Measurements from ENCODE around the gene NOSIP.

Gene NOSIP

GRCh38 chr19:49559443-49559842, 20.9 kb downstream of the NOSIP start:
- no peaks in the 10 kb centered on the region for H3K27me3 ChIP-seq (ENCODE audit: control insufficient read depth, insufficient read depth, low read length, poor library complexity, severe bottlenecking)
- no peak overlapping the region for H3K4me3 ChIP-seq (ENCODE audit: insufficient read depth, low read depth, low read length)
- H3K36me3 ChIP-seq (ENCODE audit: control insufficient read depth, insufficient read depth, low read length), result peaks cover 27% of the 10 kb centered on the region
- WGBS, 2 experiments, result 88 to 97% methylated on average over 3 of the region's 3 CpGs
- H3K4me1 ChIP-seq (ENCODE audit: control insufficient read depth, insufficient read depth, low read length), result peaks cover 12% of the 10 kb centered on the region
- H3K9me3 ChIP-seq (ENCODE audit: control insufficient read depth, low read length), result no peaks in the 10 kb centered on the region
- H3K27ac ChIP-seq (ENCODE audit: insufficient read depth, low read depth, low read length, poor library complexity, severe bottlenecking), result no peak overlapping the region

- H3K4me1 ChIP-seq (ENCODE audit: control insufficient read depth, insufficient read depth, low read length), result peaks cover 12% of the 10 kb centered on the region
- H3K9me3 ChIP-seq (ENCODE audit: control insufficient read depth, low read length), result no peaks in the 10 kb centered on the region
- no peak overlapping the region for H3K4me3 ChIP-seq (ENCODE audit: insufficient read depth, low read depth, low read length)
- 91 to 93% methylated on average over 7 of the region's 7 CpGs for WGBS, 2 experiments
- no peak overlapping the region for H3K27ac ChIP-seq (ENCODE audit: insufficient read depth, low read depth, low read length, poor library complexity, severe bottlenecking)
- H3K27me3 ChIP-seq (ENCODE audit: control insufficient read depth, insufficient read depth, low read length, poor library complexity, severe bottlenecking), result no peaks in the 10 kb centered on the region
- peaks cover 27% of the 10 kb centered on the region for H3K36me3 ChIP-seq (ENCODE audit: control insufficient read depth, insufficient read depth, low read length)
Measured at GRCh38 chr19:49558591-49558990, 21.8 kb downstream of the NOSIP start.

GRCh38 chr19:49557641-49558325, 22.6 kb downstream of the NOSIP start:
- peaks cover 12% of the 10 kb centered on the region for H3K4me1 ChIP-seq (ENCODE audit: control insufficient read depth, insufficient read depth, low read length)
- H3K36me3 ChIP-seq (ENCODE audit: control insufficient read depth, insufficient read depth, low read length), result peaks cover 27% of the 10 kb centered on the region
- H3K27ac ChIP-seq (ENCODE audit: insufficient read depth, low read depth, low read length, poor library complexity, severe bottlenecking), result no peak overlapping the region
- 92% methylated on average over 18 of the region's 18 CpGs for WGBS, 2 experiments
- no peak overlapping the region for H3K4me3 ChIP-seq (ENCODE audit: insufficient read depth, low read depth, low read length)
- H3K9me3 ChIP-seq (ENCODE audit: control insufficient read depth, low read length), result no peaks in the 10 kb centered on the region
- no peaks in the 10 kb centered on the region for H3K27me3 ChIP-seq (ENCODE audit: control insufficient read depth, insufficient read depth, low read length, poor library complexity, severe bottlenecking)

- peaks cover 12% of the 10 kb centered on the region for H3K4me1 ChIP-seq (ENCODE audit: control insufficient read depth, insufficient read depth, low read length)
- peak overlapping the region; percentile 13 for H3K4me3 ChIP-seq (ENCODE audit: insufficient read depth, low read depth, low read length)
- no peaks in the 10 kb centered on the region for H3K9me3 ChIP-seq (ENCODE audit: control insufficient read depth, low read length)
- H3K27me3 ChIP-seq (ENCODE audit: control insufficient read depth, insufficient read depth, low read length, poor library complexity, severe bottlenecking), result no peaks in the 10 kb centered on the region
- peaks cover 27% of the 10 kb centered on the region for H3K36me3 ChIP-seq (ENCODE audit: control insufficient read depth, insufficient read depth, low read length)
- peak overlapping the region; percentile 44 for H3K27ac ChIP-seq (ENCODE audit: insufficient read depth, low read depth, low read length, poor library complexity, severe bottlenecking)
- WGBS, 2 experiments, result 67 to 68% methylated on average over 66 of the region's 66 CpGs
Measured at GRCh38 chr19:49556412-49557398, 23.7 kb downstream of the NOSIP start.

- H3K4me1 ChIP-seq (ENCODE audit: control insufficient read depth, insufficient read depth, low read length), result peaks cover 12% of the 10 kb centered on the region
- H3K4me3 ChIP-seq (ENCODE audit: insufficient read depth, low read depth, low read length), result peak overlapping the region; percentile 13
- 69 to 72% methylated on average over 48 of the region's 53 CpGs for WGBS, 2 experiments
- H3K36me3 ChIP-seq (ENCODE audit: control insufficient read depth, insufficient read depth, low read length), result peaks cover 27% of the 10 kb centered on the region
- no peaks in the 10 kb centered on the region for H3K9me3 ChIP-seq (ENCODE audit: control insufficient read depth, low read length)
- H3K27me3 ChIP-seq (ENCODE audit: control insufficient read depth, insufficient read depth, low read length, poor library complexity, severe bottlenecking), result no peaks in the 10 kb centered on the region
- H3K27ac ChIP-seq (ENCODE audit: insufficient read depth, low read depth, low read length, poor library complexity, severe bottlenecking), result no peak overlapping the region
Measured at GRCh38 chr19:49555600-49556411, 24.6 kb downstream of the NOSIP start.

GRCh38 chr19:49554701-49555181, 25.6 kb downstream of the NOSIP start:
- Histone ChIP-seq H3K27ac (ENCODE audit: insufficient read depth, low read depth, low read length, poor library complexity, severe bottlenecking) (no peak overlapping the region), H3K4me1 (ENCODE audit: control insufficient read depth, insufficient read depth, low read length) (peaks cover 12% of the 10 kb centered on the region), H3K4me3 (ENCODE audit: insufficient read depth, low read depth, low read length) (no peak overlapping the region), H3K36me3 (ENCODE audit: control insufficient read depth, insufficient read depth, low read length) (peaks cover 25% of the 10 kb centered on the region), H3K9me3 (ENCODE audit: control insufficient read depth, low read length) (no peaks in the 10 kb centered on the region), H3K27me3 (ENCODE audit: control insufficient read depth, insufficient read depth, low read length, poor library complexity, severe bottlenecking) (no peaks in the 10 kb centered on the region)
- WGBS, 2 experiments, result 90 to 91% methylated on average over 17 of the region's 17 CpGs

GRCh38 chr19:49553451-49554271, 26.7 kb downstream of the NOSIP start:
- 91 to 94% methylated on average over 10 of the region's 10 CpGs for WGBS, 2 experiments
- Histone ChIP-seq H3K4me1 (ENCODE audit: control insufficient read depth, insufficient read depth, low read length) (peaks cover 12% of the 10 kb centered on the region), H3K36me3 (ENCODE audit: control insufficient read depth, insufficient read depth, low read length) (peaks cover 15% of the 10 kb centered on the region), H3K27ac (ENCODE audit: insufficient read depth, low read depth, low read length, poor library complexity, severe bottlenecking) (no peak overlapping the region), H3K27me3 (ENCODE audit: control insufficient read depth, insufficient read depth, low read length, poor library complexity, severe bottlenecking) (no peaks in the 10 kb centered on the region), H3K9me3 (ENCODE audit: control insufficient read depth, low read length) (no peaks in the 10 kb centered on the region), H3K4me3 (ENCODE audit: insufficient read depth, low read depth, low read length) (no peak overlapping the region)

GRCh38 chr19:49552749-49553148, 27.6 kb downstream of the NOSIP start:
- no peaks in the 10 kb centered on the region for H3K27me3 ChIP-seq (ENCODE audit: control insufficient read depth, insufficient read depth, low read length, poor library complexity, severe bottlenecking)
- H3K27ac ChIP-seq (ENCODE audit: insufficient read depth, low read depth, low read length, poor library complexity, severe bottlenecking), result no peak overlapping the region
- H3K4me3 ChIP-seq (ENCODE audit: insufficient read depth, low read depth, low read length), result no peak overlapping the region
- H3K9me3 ChIP-seq (ENCODE audit: control insufficient read depth, low read length), result no peaks in the 10 kb centered on the region
- WGBS, 2 experiments, result 93 to 95% methylated on average over 11 of the region's 11 CpGs
- peaks cover 12% of the 10 kb centered on the region for H3K4me1 ChIP-seq (ENCODE audit: control insufficient read depth, insufficient read depth, low read length)
- peaks cover 13% of the 10 kb centered on the region for H3K36me3 ChIP-seq (ENCODE audit: control insufficient read depth, insufficient read depth, low read length)

GRCh38 chr19:49551531-49551930, 28.8 kb downstream of the NOSIP start:
- Histone ChIP-seq H3K27me3 (ENCODE audit: control insufficient read depth, insufficient read depth, low read length, poor library complexity, severe bottlenecking) (no peaks in the 10 kb centered on the region), H3K36me3 (ENCODE audit: control insufficient read depth, insufficient read depth, low read length) (peaks cover 3% of the 10 kb centered on the region), H3K27ac (ENCODE audit: insufficient read depth, low read depth, low read length, poor library complexity, severe bottlenecking) (no peak overlapping the region), H3K9me3 (ENCODE audit: control insufficient read depth, low read length) (no peaks in the 10 kb centered on the region), H3K4me3 (ENCODE audit: insufficient read depth, low read depth, low read length) (no peak overlapping the region), H3K4me1 (ENCODE audit: control insufficient read depth, insufficient read depth, low read length) (peaks cover 4% of the 10 kb centered on the region)
- WGBS, 2 experiments, result 93 to 99% methylated on average over 7 of the region's 7 CpGs

Data from ectodermal cell (in vitro differentiated cells).